GM23338 (cell line): ENCODE results near the gene ASAP2. TPM values are rescaled to one million over a fixed set of nuclear protein-coding genes. Genes with fewer than 3 reads are reported as not detected.

Experiments used
- ATAC-seq: fragments of 200-7000 bp; cut with Tn5 transposase; 3 replicates; pipeline ENCODE4 v1.9.1; 2020
- DNase-seq: peaks from one replicate; pipeline ENCODE4 v3.0.0-alpha.2; 2015; ENCODE audit warnings: low spot score
- H2AFZ ChIP-seq: fragments of 200-600 bp; sonication (generic); 2 replicates; pipeline ENCODE4 v1.8.0; 2016; ENCODE audit warnings: antibody characterized with exemption, mild to moderate bottlenecking, moderate library complexity
- H3F3A ChIP-seq: fragments of 200-600 bp; sonication (generic); replicated peaks from 2 replicates; pipeline ENCODE4 v1.8.0; 2017; ENCODE audit warnings: antibody characterized with exemption, mixed run types, low read depth
- H3K27ac ChIP-seq: fragments of 200-600 bp; sonication (generic); 2 replicates; pipeline ENCODE4 v1.6.1; 2016; ENCODE audit warnings: low read depth
- H3K27me3 ChIP-seq: fragments of 200-600 bp; sonication (generic); 2 replicates; pipeline ENCODE4 v1.8.0; 2016; ENCODE audit warnings: mild to moderate bottlenecking, mixed run types, moderate library complexity; ENCODE audit not compliant: insufficient read depth
- H3K36me3 ChIP-seq: fragments of 200-600 bp; sonication (generic); 2 replicates; pipeline ENCODE4 v1.8.0; 2016; ENCODE audit warnings: mild to moderate bottlenecking; ENCODE audit not compliant: insufficient read depth
- H3K4me1 ChIP-seq: fragments of 200-600 bp; sonication (generic); 2 replicates; pipeline ENCODE4 v1.8.0; 2016; ENCODE audit warnings: mild to moderate bottlenecking, moderate library complexity; ENCODE audit not compliant: insufficient read depth
- H3K4me2 ChIP-seq: fragments of 200-600 bp; sonication (generic); 2 replicates; pipeline ENCODE4 v1.7.1; 2017; ENCODE audit warnings: mixed run types
- H3K4me3 ChIP-seq: fragments of 200-600 bp; sonication (generic); 2 replicates; pipeline ENCODE4 v1.6.1; 2016; ENCODE audit warnings: mixed run types
- H3K79me2 ChIP-seq: fragments of 200-600 bp; sonication (generic); replicated peaks from 2 replicates; pipeline ENCODE4 v1.8.0; 2017; ENCODE audit warnings: mild to moderate bottlenecking; ENCODE audit not compliant: insufficient read depth
- H3K9me2 ChIP-seq: fragments of 200-600 bp; sonication (generic); 2 replicates; pipeline ENCODE4 v1.8.0; 2017; ENCODE audit not compliant: insufficient read depth
- H4K20me1 ChIP-seq: fragments of 200-600 bp; sonication (generic); replicated peaks from 2 replicates; pipeline ENCODE4 v1.8.0; 2017; ENCODE audit warnings: mild to moderate bottlenecking; ENCODE audit not compliant: insufficient read depth
- H3K27ac Mint-ChIP-seq: 2 replicates; pipeline ENCODE4 v1.8.0; 2020; ENCODE audit warnings: inconsistent platforms, mild to moderate bottlenecking, moderate library complexity, mixed read lengths
- H3K27me3 Mint-ChIP-seq: 3 replicates; pipeline ENCODE4 v1.8.0; 2022; ENCODE audit warnings: low read depth, mild to moderate bottlenecking, moderate library complexity, mixed read lengths, inconsistent platforms; ENCODE audit not compliant: insufficient read depth, poor library complexity
- H3K36me3 Mint-ChIP-seq: 3 replicates; pipeline ENCODE4 v1.8.0; 2021; ENCODE audit warnings: low read depth, mild to moderate bottlenecking, inconsistent platforms, moderate library complexity, mixed read lengths
- H3K4me1 Mint-ChIP-seq: 3 replicates; pipeline ENCODE4 v1.8.0; 2020; ENCODE audit warnings: mild to moderate bottlenecking, inconsistent platforms, mixed read lengths
- H3K4me3 Mint-ChIP-seq: 3 replicates; pipeline ENCODE4 v1.8.0; 2021; ENCODE audit warnings: moderate library complexity, mild to moderate bottlenecking, inconsistent platforms, mixed read lengths
- H3K9me3 Mint-ChIP-seq: 3 replicates; pipeline ENCODE4 v1.8.0; 2020; ENCODE audit warnings: moderate library complexity, mild to moderate bottlenecking, inconsistent platforms, mixed read lengths
- CREB1 ChIP-seq: fragments of 250-450 bp; sonication (Bioruptor Pico); IDR thresholded peaks from 2 replicates; pipeline ENCODE4 v1.5.0; 2020; ENCODE audit warnings: low read depth, mild to moderate bottlenecking, moderate library complexity
- ETS1 ChIP-seq: IDR thresholded peaks from 2 replicates; pipeline ENCODE4 v1.6.1; 2016; ENCODE audit warnings: antibody characterized with exemption
- EZH2 ChIP-seq: fragments of 200-600 bp; sonication (generic); IDR thresholded peaks from one replicate; pipeline ENCODE4 v1.8.0; 2017; ENCODE audit warnings: antibody characterized with exemption, mild to moderate bottlenecking, low read depth; ENCODE audit not compliant: unreplicated experiment
- EZH2phosphoT487 ChIP-seq: fragments of 200-600 bp; sonication (generic); IDR thresholded peaks from one replicate; pipeline ENCODE4 v1.8.1; 2018; ENCODE audit warnings: antibody characterized with exemption; ENCODE audit not compliant: unreplicated experiment
- JUNB ChIP-seq: IDR thresholded peaks from one replicate; pipeline ENCODE4 v1.6.1; 2016; ENCODE audit warnings: antibody characterized with exemption; ENCODE audit not compliant: unreplicated experiment
- NANOG ChIP-seq: IDR thresholded peaks from 2 replicates; pipeline ENCODE4 v1.6.1; 2016; ENCODE audit warnings: antibody characterized with exemption, borderline replicate concordance
- POLR2AphosphoS5 ChIP-seq: IDR thresholded peaks from 2 replicates; pipeline ENCODE4 v1.6.1; 2016; ENCODE audit warnings: antibody characterized with exemption, low read depth
- STAT1 ChIP-seq: IDR thresholded peaks from one replicate; pipeline ENCODE4 v1.6.1; 2016; ENCODE audit warnings: antibody characterized with exemption; ENCODE audit not compliant: unreplicated experiment
- ZNF114 ChIP-seq: fragments of 250-450 bp; sonication (Bioruptor Pico); IDR thresholded peaks from 2 replicates; pipeline ENCODE4 v1.5.0; 2020; ENCODE audit warnings: mild to moderate bottlenecking, moderate library complexity
- ZNF331 ChIP-seq: fragments of 250-450 bp; sonication (Bioruptor Pico); IDR thresholded peaks from 2 replicates; pipeline ENCODE4 v1.5.0; 2020; ENCODE audit warnings: low read depth, mild to moderate bottlenecking, moderate library complexity
- polyA plus RNA-seq: library from polyadenylated mRNA; unstranded; fragments of >200 nt; fragmentation: Nextera tagmentation; extraction: Ambion mirVana; gene quantifications from 2 replicates; pipeline ENCODE4 v1.2.1, GENCODE V29; 2016
- total RNA-seq: library from RNA; depleted of rRNA; stranded (reverse); fragments of >200 nt; shearing (Covaris generic); gene quantifications from 2 replicates; pipeline ENCODE4 v1.2.3, GENCODE V29; 2014
- TF ChIP-seq, protein P1 (sequence below): fragments of 250-450 bp; sonication (Bioruptor Pico); IDR thresholded peaks from 2 replicates; pipeline ENCODE4 v1.5.0; 2020; ENCODE audit warnings: mild to moderate bottlenecking, moderate library complexity
- TF ChIP-seq, protein P2 (sequence below), 2 experiments: fragments of 200-600 bp in 1 of 2; sonication (generic) in 1 of 2; conservative IDR thresholded peaks; 2 replicates each; pipeline versions ENCODE4 v1.5.1 to v1.6.1; 2016 to 2017; ENCODE audit warnings: antibody characterized with exemption in 2 of 2, low read depth in 2 of 2, mild to moderate bottlenecking in 2 of 2, moderate library complexity in 1 of 2
- TF ChIP-seq, protein P3 (sequence below): IDR thresholded peaks from one replicate; pipeline ENCODE4 v1.6.1; 2018; ENCODE audit warnings: antibody characterized with exemption; ENCODE audit not compliant: unreplicated experiment

The ASAP2 gene
- total and polyA plus RNA-seq, 2 experiments from 2014 or later = 2.6 to 15.6 TPM

GRCh38 chr2:9345343-9345742, 138.7 kb downstream of the ASAP2 start:
- Histone ChIP-seq H3K4me1 (no peaks in the 10 kb centered on the region), H2AFZ (no peak overlapping the region), H3K9me2 (no peaks in the 10 kb centered on the region), H3K4me3 (no peak overlapping the region), H3K27ac (no peak overlapping the region), H3F3A (no peaks in the 10 kb centered on the region), H3K27me3 (no peaks in the 10 kb centered on the region), H3K4me2 (no peak overlapping the region), H3K36me3 (no peaks in the 10 kb centered on the region), H4K20me1 (no peaks in the 10 kb centered on the region), H3K79me2 (no peaks in the 10 kb centered on the region)
- ATAC-seq (no peak), DNase-seq (no peak)
- H3K4me3 Mint-ChIP-seq = no peak overlapping the region
- H3K27ac Mint-ChIP-seq = no peak overlapping the region
- TF ChIP-seq EZH2phosphoT487 (no peak), NANOG (no peak), JUNB (no peak), POLR2AphosphoS5 (no peak), ZNF114 (CRISPR knock-in tag) (no peak), ZNF331 (CRISPR knock-in tag) (no peak), STAT1 (no peak), EZH2 (no peak), ETS1 (no peak), CREB1 (CRISPR knock-in tag) (no peak)
- TF ChIP-seq, protein P1, sequence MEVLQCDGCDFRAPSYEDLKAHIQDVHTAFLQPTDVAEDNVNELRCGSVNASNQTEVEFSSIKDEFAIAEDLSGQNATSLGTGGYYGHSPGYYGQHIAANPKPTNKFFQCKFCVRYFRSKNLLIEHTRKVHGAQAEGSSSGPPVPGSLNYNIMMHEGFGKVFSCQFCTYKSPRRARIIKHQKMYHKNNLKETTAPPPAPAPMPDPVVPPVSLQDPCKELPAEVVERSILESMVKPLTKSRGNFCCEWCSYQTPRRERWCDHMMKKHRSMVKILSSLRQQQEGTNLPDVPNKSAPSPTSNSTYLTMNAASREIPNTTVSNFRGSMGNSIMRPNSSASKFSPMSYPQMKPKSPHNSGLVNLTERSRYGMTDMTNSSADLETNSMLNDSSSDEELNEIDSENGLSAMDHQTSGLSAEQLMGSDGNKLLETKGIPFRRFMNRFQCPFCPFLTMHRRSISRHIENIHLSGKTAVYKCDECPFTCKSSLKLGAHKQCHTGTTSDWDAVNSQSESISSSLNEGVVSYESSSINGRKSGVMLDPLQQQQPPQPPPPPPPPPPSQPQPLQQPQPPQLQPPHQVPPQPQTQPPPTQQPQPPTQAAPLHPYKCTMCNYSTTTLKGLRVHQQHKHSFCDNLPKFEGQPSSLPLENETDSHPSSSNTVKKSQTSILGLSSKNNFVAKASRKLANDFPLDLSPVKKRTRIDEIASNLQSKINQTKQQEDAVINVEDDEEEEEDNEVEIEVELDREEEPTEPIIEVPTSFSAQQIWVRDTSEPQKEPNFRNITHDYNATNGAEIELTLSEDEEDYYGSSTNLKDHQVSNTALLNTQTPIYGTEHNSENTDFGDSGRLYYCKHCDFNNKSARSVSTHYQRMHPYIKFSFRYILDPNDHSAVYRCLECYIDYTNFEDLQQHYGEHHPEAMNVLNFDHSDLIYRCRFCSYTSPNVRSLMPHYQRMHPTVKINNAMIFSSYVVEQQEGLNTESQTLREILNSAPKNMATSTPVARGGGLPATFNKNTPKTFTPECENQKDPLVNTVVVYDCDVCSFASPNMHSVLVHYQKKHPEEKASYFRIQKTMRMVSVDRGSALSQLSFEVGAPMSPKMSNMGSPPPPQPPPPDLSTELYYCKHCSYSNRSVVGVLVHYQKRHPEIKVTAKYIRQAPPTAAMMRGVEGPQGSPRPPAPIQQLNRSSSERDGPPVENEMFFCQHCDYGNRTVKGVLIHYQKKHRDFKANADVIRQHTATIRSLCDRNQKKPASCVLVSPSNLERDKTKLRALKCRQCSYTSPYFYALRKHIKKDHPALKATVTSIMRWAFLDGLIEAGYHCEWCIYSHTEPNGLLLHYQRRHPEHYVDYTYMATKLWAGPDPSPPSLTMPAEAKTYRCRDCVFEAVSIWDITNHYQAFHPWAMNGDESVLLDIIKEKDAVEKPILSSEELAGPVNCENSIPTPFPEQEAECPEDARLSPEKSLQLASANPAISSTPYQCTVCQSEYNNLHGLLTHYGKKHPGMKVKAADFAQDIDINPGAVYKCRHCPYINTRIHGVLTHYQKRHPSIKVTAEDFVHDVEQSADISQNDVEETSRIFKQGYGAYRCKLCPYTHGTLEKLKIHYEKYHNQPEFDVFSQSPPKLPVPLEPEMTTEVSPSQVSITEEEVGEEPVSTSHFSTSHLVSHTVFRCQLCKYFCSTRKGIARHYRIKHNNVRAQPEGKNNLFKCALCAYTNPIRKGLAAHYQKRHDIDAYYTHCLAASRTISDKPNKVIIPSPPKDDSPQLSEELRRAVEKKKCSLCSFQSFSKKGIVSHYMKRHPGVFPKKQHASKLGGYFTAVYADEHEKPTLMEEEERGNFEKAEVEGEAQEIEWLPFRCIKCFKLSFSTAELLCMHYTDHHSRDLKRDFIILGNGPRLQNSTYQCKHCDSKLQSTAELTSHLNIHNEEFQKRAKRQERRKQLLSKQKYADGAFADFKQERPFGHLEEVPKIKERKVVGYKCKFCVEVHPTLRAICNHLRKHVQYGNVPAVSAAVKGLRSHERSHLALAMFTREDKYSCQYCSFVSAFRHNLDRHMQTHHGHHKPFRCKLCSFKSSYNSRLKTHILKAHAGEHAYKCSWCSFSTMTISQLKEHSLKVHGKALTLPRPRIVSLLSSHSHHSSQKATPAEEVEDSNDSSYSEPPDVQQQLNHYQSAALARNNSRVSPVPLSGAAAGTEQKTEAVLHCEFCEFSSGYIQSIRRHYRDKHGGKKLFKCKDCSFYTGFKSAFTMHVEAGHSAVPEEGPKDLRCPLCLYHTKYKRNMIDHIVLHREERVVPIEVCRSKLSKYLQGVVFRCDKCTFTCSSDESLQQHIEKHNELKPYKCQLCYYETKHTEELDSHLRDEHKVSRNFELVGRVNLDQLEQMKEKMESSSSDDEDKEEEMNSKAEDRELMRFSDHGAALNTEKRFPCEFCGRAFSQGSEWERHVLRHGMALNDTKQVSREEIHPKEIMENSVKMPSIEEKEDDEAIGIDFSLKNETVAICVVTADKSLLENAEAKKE (CRISPR knock-in tag) = no peak
- TF ChIP-seq, protein P2, sequence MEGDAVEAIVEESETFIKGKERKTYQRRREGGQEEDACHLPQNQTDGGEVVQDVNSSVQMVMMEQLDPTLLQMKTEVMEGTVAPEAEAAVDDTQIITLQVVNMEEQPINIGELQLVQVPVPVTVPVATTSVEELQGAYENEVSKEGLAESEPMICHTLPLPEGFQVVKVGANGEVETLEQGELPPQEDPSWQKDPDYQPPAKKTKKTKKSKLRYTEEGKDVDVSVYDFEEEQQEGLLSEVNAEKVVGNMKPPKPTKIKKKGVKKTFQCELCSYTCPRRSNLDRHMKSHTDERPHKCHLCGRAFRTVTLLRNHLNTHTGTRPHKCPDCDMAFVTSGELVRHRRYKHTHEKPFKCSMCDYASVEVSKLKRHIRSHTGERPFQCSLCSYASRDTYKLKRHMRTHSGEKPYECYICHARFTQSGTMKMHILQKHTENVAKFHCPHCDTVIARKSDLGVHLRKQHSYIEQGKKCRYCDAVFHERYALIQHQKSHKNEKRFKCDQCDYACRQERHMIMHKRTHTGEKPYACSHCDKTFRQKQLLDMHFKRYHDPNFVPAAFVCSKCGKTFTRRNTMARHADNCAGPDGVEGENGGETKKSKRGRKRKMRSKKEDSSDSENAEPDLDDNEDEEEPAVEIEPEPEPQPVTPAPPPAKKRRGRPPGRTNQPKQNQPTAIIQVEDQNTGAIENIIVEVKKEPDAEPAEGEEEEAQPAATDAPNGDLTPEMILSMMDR (conservative IDR thresholded peaks at IDR 0.05; ENCODE audit: low read depth in 2 of 2) = no peak
- TF ChIP-seq, protein P3, sequence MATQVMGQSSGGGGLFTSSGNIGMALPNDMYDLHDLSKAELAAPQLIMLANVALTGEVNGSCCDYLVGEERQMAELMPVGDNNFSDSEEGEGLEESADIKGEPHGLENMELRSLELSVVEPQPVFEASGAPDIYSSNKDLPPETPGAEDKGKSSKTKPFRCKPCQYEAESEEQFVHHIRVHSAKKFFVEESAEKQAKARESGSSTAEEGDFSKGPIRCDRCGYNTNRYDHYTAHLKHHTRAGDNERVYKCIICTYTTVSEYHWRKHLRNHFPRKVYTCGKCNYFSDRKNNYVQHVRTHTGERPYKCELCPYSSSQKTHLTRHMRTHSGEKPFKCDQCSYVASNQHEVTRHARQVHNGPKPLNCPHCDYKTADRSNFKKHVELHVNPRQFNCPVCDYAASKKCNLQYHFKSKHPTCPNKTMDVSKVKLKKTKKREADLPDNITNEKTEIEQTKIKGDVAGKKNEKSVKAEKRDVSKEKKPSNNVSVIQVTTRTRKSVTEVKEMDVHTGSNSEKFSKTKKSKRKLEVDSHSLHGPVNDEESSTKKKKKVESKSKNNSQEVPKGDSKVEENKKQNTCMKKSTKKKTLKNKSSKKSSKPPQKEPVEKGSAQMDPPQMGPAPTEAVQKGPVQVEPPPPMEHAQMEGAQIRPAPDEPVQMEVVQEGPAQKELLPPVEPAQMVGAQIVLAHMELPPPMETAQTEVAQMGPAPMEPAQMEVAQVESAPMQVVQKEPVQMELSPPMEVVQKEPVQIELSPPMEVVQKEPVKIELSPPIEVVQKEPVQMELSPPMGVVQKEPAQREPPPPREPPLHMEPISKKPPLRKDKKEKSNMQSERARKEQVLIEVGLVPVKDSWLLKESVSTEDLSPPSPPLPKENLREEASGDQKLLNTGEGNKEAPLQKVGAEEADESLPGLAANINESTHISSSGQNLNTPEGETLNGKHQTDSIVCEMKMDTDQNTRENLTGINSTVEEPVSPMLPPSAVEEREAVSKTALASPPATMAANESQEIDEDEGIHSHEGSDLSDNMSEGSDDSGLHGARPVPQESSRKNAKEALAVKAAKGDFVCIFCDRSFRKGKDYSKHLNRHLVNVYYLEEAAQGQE = no peak
- H3K36me3 Mint-ChIP-seq = peaks cover 15% of the 10 kb centered on the region
- H3K4me1 Mint-ChIP-seq = peaks cover 8% of the 10 kb centered on the region; the same call in 2 of the 3 replicates
- H3K9me3 Mint-ChIP-seq = no peaks in the 10 kb centered on the region
- no peaks in the 10 kb centered on the region for H3K27me3 Mint-ChIP-seq
